ENCODE data around the gene TINCR.

- TF ChIP-seq PAXIP1 (CRISPR knock-in tag; conservative IDR thresholded peaks at IDR 0.05) = no peak
- no peak for TF ChIP-seq NR2C2 (CRISPR knock-in tag; IDR thresholded peaks at IDR 0.05; ENCODE audit: borderline replicate concordance)
- TF ChIP-seq, protein P1, sequence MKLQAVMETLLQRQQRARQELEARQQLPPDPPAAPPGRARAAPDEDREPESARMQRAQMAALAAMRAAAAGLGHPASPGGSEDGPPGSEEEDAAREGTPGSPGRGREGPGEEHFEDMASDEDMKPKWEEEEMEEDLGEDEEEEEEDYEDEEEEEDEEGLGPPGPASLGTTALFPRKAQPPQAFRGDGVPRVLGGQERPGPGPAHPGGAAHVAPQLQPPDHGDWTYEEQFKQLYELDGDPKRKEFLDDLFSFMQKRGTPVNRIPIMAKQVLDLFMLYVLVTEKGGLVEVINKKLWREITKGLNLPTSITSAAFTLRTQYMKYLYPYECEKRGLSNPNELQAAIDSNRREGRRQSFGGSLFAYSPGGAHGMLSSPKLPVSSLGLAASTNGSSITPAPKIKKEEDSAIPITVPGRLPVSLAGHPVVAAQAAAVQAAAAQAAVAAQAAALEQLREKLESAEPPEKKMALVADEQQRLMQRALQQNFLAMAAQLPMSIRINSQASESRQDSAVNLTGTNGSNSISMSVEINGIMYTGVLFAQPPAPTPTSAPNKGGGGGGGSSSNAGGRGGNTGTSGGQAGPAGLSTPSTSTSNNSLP (IDR thresholded peaks at IDR 0.05; ENCODE audit: low read depth, low read length) = no peak
- TF ChIP-seq, protein P2, sequence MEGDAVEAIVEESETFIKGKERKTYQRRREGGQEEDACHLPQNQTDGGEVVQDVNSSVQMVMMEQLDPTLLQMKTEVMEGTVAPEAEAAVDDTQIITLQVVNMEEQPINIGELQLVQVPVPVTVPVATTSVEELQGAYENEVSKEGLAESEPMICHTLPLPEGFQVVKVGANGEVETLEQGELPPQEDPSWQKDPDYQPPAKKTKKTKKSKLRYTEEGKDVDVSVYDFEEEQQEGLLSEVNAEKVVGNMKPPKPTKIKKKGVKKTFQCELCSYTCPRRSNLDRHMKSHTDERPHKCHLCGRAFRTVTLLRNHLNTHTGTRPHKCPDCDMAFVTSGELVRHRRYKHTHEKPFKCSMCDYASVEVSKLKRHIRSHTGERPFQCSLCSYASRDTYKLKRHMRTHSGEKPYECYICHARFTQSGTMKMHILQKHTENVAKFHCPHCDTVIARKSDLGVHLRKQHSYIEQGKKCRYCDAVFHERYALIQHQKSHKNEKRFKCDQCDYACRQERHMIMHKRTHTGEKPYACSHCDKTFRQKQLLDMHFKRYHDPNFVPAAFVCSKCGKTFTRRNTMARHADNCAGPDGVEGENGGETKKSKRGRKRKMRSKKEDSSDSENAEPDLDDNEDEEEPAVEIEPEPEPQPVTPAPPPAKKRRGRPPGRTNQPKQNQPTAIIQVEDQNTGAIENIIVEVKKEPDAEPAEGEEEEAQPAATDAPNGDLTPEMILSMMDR (CRISPR knock-in tag; IDR thresholded peaks at IDR 0.05) = no peak
- no peak for TF ChIP-seq POLR2A (IDR thresholded peaks at IDR 0.05; ENCODE audit: insufficient read depth in 1 of 2, low read depth in 2 of 2, low read length in 2 of 2)
- no peak for TF ChIP-seq HCFC1 (IDR thresholded peaks at IDR 0.05; ENCODE audit: low read depth, low read length)
- no peak for TF ChIP-seq UBTF (CRISPR knock-in tag; IDR thresholded peaks at IDR 0.05)
- TF ChIP-seq KLF13 (CRISPR knock-in tag; IDR thresholded peaks at IDR 0.05) = no peak
Observed at GRCh38 chr19:5524081-5524480, 43.7 kb downstream of the TINCR start.

Data from HepG2 (cell line).